ENCODE data around the gene SPG7. TPM values are rescaled to one million over a fixed set of nuclear protein-coding genes. Genes with fewer than 3 reads are reported as not detected.

The SPG7 gene
- total RNA-seq, 3 donors from 2014 or later (not counting 1 experiment from before 2014, with no cell fraction given): 142 to 195 (median 180) TPM

DNA sequence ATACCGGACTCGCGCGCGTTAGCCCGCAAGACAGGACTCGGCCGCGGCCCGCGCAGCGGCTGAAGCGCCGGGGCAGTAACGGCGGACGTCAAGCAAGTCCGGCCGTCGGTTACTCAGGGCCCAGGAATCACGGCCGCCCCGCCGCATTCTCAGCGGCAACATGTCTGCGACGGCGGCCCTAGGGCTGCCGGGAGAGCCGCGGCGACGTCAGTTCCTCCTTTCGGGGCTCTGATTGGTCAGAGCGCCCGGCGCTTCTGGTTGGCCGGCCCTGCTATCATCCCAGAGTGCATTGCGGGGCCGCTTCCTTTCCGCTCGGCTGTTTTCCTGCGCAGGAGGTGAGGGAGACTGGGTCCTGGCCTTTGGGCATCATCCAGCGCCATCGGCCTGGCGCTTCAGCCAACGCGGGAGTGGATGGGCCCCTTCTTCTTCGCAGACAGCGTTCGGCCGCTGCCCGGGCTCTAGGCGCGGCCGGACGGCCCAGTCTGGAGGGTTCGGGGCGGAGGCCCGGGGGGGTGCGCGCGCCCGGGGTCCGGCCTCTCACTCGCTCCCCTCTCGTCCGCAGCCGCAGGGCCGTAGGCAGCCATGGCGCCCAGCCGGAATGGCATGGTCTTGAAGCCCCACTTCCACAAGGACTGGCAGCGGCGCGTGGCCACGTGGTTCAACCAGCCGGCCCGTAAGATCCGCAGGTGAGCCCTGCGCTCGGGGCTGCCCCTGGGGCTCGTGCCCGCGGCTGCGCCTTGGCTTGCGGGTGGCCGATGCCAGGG is 52.4 kb downstream of the SPG7 start, which contains the start of gene RPL13:
Gene RPL13 (plus strand): TSS at position 305 of the 764 bp plus-strand sequence. CDS start 278 bp downstream, at position 583.
- Histone ChIP-seq H3K4me1 (ENCODE audit: control insufficient read depth, insufficient read depth, low read length) (peaks cover 39% of the 10 kb centered on the region), H3K4me3 (ENCODE audit: low read length) (peak within 1 kb of the TSS; percentile 90), H3K27me3 (ENCODE audit: control insufficient read depth, insufficient read depth, low read length) (no peaks in the 10 kb centered on the region), H3K9me3 (ENCODE audit: control insufficient read depth, insufficient read depth, low read length) (no peaks in the 10 kb centered on the region), H3K36me3 (ENCODE audit: control insufficient read depth, insufficient read depth, low read length) (peaks cover 43% of the 10 kb centered on the region), H3K27ac (ENCODE audit: low read length) (peak within 1 kb of the TSS; percentile 89)
- ATAC-seq: peak; percentile 93 to 98 (median 94)
- Mint-ChIP-seq H3K4me3 (peak within 1 kb of the TSS; percentile 99), H3K36me3 (peaks cover 11% of the 10 kb centered on the region), H3K9me3 (no peaks in the 10 kb centered on the region), H3K27ac (peak within 1 kb of the TSS; percentile 90 to 98), H3K4me1 (peaks cover 28 to 36% of the 10 kb centered on the region in 2 donors), H3K27me3 (ENCODE audit: low read depth in 2 of 2) (no peaks in the 10 kb centered on the region)
- DNase-seq: peak; percentile 90 to 96
- intact Hi-C loops (cut with micrococcal nuclease): loop anchor here (2.0 to 10.0 kb wide), 3 partner anchors 52 to 94 kb away; partner anchors contain the start of genes ANKRD11, CHMP1A, SPATA33 and SPG7
- TF ChIP-seq, protein P1, sequence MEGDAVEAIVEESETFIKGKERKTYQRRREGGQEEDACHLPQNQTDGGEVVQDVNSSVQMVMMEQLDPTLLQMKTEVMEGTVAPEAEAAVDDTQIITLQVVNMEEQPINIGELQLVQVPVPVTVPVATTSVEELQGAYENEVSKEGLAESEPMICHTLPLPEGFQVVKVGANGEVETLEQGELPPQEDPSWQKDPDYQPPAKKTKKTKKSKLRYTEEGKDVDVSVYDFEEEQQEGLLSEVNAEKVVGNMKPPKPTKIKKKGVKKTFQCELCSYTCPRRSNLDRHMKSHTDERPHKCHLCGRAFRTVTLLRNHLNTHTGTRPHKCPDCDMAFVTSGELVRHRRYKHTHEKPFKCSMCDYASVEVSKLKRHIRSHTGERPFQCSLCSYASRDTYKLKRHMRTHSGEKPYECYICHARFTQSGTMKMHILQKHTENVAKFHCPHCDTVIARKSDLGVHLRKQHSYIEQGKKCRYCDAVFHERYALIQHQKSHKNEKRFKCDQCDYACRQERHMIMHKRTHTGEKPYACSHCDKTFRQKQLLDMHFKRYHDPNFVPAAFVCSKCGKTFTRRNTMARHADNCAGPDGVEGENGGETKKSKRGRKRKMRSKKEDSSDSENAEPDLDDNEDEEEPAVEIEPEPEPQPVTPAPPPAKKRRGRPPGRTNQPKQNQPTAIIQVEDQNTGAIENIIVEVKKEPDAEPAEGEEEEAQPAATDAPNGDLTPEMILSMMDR (IDR thresholded peaks at IDR 0.05): no peak
- WGBS (ENCODE audit: insufficient coverage): under 1% methylated on average over 87 of the region's 87 CpGs

DNA sequence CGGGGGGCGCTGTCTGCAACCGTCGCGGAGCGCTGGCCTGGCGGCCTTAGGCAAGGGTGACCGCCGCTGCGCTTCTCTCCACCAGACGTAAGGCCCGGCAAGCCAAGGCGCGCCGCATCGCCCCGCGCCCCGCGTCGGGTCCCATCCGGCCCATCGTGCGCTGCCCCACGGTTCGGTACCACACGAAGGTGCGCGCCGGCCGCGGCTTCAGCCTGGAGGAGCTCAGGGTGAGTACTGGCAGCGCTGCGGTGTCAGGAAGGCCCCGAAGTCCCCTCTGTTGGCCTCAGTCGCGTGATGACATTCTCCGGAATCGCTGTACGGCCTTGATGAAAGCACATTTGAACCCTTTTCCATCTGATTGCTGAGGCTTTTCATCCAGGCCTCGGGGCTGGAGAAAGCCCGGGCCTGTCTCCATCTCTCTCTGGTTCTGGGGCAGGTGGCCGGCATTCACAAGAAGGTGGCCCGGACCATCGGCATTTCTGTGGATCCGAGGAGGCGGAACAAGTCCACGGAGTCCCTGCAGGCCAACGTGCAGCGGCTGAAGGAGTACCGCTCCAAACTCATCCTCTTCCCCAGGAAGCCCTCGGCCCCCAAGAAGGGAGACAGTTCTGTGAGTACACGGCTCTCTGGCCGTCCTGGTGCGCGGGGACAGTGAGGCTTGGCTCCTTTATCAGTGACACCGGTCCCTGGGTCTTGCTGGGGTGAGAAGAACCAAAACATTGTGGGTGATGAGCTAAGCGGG is 53.1 kb downstream of the SPG7 start:
- no peaks in the 10 kb centered on the region for H3K27me3 ChIP-seq (ENCODE audit: control insufficient read depth, insufficient read depth, low read length)
- TF ChIP-seq, protein P1 (IDR thresholded peaks at IDR 0.05): no peak
- H3K4me1 ChIP-seq (ENCODE audit: control insufficient read depth, insufficient read depth, low read length): peaks cover 47% of the 10 kb centered on the region
- peaks cover 39% of the 10 kb centered on the region for H3K36me3 ChIP-seq (ENCODE audit: control insufficient read depth, insufficient read depth, low read length)
- Mint-ChIP-seq H3K4me3 (peak overlapping the region; percentile 84), H3K9me3 (no peaks in the 10 kb centered on the region), H3K36me3 (peaks cover 11% of the 10 kb centered on the region), H3K27me3 (ENCODE audit: low read depth in 2 of 2) (no peaks in the 10 kb centered on the region), H3K4me1 (peaks cover 34 to 43% of the 10 kb centered on the region in 2 donors), H3K27ac (peak overlapping the region; percentile 90 to 98)
- H3K9me3 ChIP-seq (ENCODE audit: control insufficient read depth, insufficient read depth, low read length): no peaks in the 10 kb centered on the region
- DNase-seq (peak in 1 of 2 donors; percentile 61), ATAC-seq (peak in 1 of 3 donors; percentile 2)
- H3K4me3 ChIP-seq (ENCODE audit: low read length): peak overlapping the region; percentile 90
- H3K27ac ChIP-seq (ENCODE audit: low read length): peak overlapping the region; percentile 20
- intact Hi-C loops (cut with micrococcal nuclease): loop anchor here (2.0 to 10.0 kb wide), 3 partner anchors 53 to 93 kb away; partner anchors contain the start of genes ANKRD11, CHMP1A, SPATA33 and SPG7
- WGBS (ENCODE audit: insufficient coverage): 7% methylated on average over 58 of the region's 58 CpGs

DNA sequence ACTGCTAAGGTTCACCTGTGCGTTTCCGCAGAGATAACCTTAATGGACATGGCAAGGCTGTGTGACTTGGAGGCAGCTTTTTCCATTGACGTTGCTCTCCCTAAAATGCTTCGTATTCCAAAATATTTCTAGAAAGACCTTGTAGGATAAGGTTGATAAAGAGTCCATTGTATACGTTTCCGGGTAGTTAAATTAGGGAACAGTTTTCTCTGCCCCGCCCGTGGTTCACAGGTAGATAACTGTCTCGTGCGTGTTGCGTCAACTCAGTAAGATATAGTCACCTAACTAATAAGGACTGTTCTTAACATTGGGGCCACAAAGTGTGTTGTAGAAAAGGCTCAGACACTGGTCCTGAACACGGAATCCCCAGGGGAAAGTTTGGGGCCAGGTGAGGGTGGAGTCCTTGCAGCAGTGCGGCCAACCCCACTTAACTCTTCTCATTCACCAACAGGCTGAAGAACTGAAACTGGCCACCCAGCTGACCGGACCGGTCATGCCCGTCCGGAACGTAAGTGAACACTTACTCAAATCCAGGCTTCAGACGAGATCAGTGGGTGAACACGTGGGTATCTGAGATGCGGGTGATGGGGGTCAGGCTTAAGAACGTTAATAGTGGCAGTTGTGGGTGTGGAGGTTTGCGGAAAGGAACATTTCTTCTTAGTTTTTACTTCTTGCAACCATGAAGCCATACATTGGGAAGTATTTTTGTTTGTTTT is 53.8 kb downstream of the SPG7 start:
- peaks cover 11% of the 10 kb centered on the region for H3K36me3 Mint-ChIP-seq
- H3K4me3 Mint-ChIP-seq: peak overlapping the region; percentile 84
- no peaks in the 10 kb centered on the region for H3K27me3 ChIP-seq (ENCODE audit: control insufficient read depth, insufficient read depth, low read length)
- H3K27me3 Mint-ChIP-seq (ENCODE audit: low read depth in 2 of 2): no peaks in the 10 kb centered on the region
- peak in 1 of 2 donors; percentile 37 for DNase-seq
- intact Hi-C loops (cut with micrococcal nuclease): loop anchor here (2.0 to 10.0 kb wide), 3 partner anchors 53 to 93 kb away; partner anchors contain the start of genes ANKRD11, CHMP1A, SPATA33 and SPG7
- H3K9me3 Mint-ChIP-seq: no peaks in the 10 kb centered on the region
- 68% methylated on average over 22 of the region's 23 CpGs for WGBS (ENCODE audit: insufficient coverage)
- no peaks in the 10 kb centered on the region for H3K9me3 ChIP-seq (ENCODE audit: control insufficient read depth, insufficient read depth, low read length)
- ATAC-seq: no peak
- peaks cover 37% of the 10 kb centered on the region for H3K36me3 ChIP-seq (ENCODE audit: control insufficient read depth, insufficient read depth, low read length)
- TF ChIP-seq, protein P1 (IDR thresholded peaks at IDR 0.05): no peak
- no peak overlapping the region for H3K27ac ChIP-seq (ENCODE audit: low read length)
- peak overlapping the region; percentile 90 to 98 for H3K27ac Mint-ChIP-seq
- H3K4me3 ChIP-seq (ENCODE audit: low read length): peak overlapping the region; percentile 90
- H3K4me1 ChIP-seq (ENCODE audit: control insufficient read depth, insufficient read depth, low read length): peaks cover 48% of the 10 kb centered on the region
- peaks cover 34 to 46% of the 10 kb centered on the region in 2 donors for H3K4me1 Mint-ChIP-seq

All from natural killer cell (primary cell).